ENCODE measurements around the gene SERPINB6. TPM values are rescaled to one million over a fixed set of nuclear protein-coding genes. Genes with fewer than 3 reads are reported as not detected.

Gene SERPINB6
- 67.5 and 81.3 TPM in 2 replicates for total RNA-seq

GRCh38 chr6:2971420-2972218 lies at the start of gene SERPINB6:
Gene SERPINB6 (minus strand): TSS chr6:2971567. CDS start chr6:2959332, 12,235 bp downstream.

GRCh38 chr6:2999618-3000557 lies 28.5 kb upstream of the SERPINB6 start, which contains the start of gene NQO2:
Gene NQO2 (plus strand): TSS chr6:2999894. CDS start chr6:3006553, 6,659 bp downstream.

Other genes with a start within 250 kb of the SERPINB6 start
- gene MYLK4, start 220.6 kb downstream of the SERPINB6 start, total RNA-seq = 0.26 and 0.43 TPM in 2 replicates
- gene WRNIP1, start 206.2 kb downstream of the SERPINB6 start, total RNA-seq = 45.5 and 49.9 TPM in 2 replicates
- 8.0 and 11.3 TPM in 2 replicates for gene SERPINB1, start 129.7 kb downstream of the SERPINB6 start, total RNA-seq
- gene SERPINB9, start 68.3 kb downstream of the SERPINB6 start, total RNA-seq = 1.8 and 4.9 TPM in 2 replicates
- 10.5 and 33.9 TPM in 2 replicates for gene NQO2, start 28.3 kb upstream of the SERPINB6 start, total RNA-seq
- gene RIPK1, start 96.9 kb upstream of the SERPINB6 start, total RNA-seq = 18.9 and 20.3 TPM in 2 replicates
- 8.2 and 18.9 TPM in 2 replicates for gene BPHL, start 147.1 kb upstream of the SERPINB6 start, total RNA-seq
- 65.7 and 75.9 TPM in 2 replicates for gene TUBB2A, start 186.0 kb upstream of the SERPINB6 start, total RNA-seq

All from smooth muscle cell of the pulmonary artery (primary cell).